ENCODE results near the gene ESPL1. TPM values are rescaled to one million over a fixed set of nuclear protein-coding genes. Genes with fewer than 3 reads are reported as not detected.
"Not testable (repeated sequence)": the region's sequence is repeated elsewhere in the genome, so short reads cannot be mapped to it uniquely, and the experiment has no call there.

Gene ESPL1
- total RNA-seq, 2 experiments from 2014 or later, result 107 to 125 TPM

DNA sequence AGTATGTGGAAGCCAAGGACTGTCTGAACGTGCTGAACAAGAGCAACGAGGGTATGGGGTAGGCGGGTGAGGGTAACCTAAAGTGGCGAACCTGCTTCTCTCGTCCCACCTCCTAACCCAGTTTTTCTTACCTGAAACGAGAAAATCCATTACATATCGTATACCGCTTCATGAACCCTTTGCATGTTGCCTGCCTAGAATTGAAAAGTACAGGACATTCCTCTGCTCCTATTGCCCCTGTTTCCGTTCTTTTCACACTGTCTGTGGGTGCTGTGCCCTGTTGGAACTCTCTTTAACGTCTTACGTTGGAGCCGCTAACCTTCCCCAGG is 27.8 kb downstream of the ESPL1 start:
- no peaks in the 10 kb centered on the region for H3K27me3 Mint-ChIP-seq
- peaks cover 55% of the 10 kb centered on the region for H3K36me3 Mint-ChIP-seq (ENCODE audit: low read depth)
- peak overlapping the region; percentile 91 for H3K27ac Mint-ChIP-seq
- peaks cover 56% of the 10 kb centered on the region for H3K4me1 Mint-ChIP-seq
- no peak for DNase-seq
- H3K9me3 Mint-ChIP-seq, result no peaks in the 10 kb centered on the region
- peak overlapping the region; percentile 97 for H3K4me3 Mint-ChIP-seq
- CTCF ChIA-PET, result interaction anchor here (0.5 to 1.8 kb wide), 12 partner anchors 10 to 116 kb away, joined by 3 to 20 read pairs (median 5); partner anchors contain the start of gene AAAS
- POLR2A ChIA-PET, result interaction anchor here (0.5 to 1.1 kb wide), 5 partner anchors 12 to 213 kb away, joined by 3 to 8 read pairs (median 3); partner anchors contain the start of gene AAAS

DNA sequence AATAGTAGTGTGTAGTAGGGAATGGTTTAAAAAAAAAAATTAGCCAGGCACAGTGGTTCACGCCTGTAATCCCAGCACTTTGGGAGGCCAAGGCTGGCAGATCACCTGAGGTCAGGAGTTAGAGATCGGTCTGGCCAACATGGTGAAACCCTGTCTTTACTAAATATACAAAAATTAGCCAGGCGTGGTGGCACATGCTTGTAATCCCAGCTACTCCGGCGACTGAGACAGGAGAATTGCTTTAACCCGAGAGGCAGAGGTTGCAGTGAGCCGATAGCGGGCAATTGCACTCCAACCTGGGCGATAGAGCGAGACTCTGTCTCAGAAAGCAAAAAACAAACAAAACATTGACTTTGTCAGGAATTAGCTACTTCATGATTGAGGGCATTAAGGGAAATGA is 29.0 kb downstream of the ESPL1 start:
- peaks cover 67% of the 10 kb centered on the region for H3K4me1 Mint-ChIP-seq
- H3K27ac Mint-ChIP-seq, result not testable (repeated sequence)
- peak overlapping the region; percentile 97 for H3K4me3 Mint-ChIP-seq

DNA sequence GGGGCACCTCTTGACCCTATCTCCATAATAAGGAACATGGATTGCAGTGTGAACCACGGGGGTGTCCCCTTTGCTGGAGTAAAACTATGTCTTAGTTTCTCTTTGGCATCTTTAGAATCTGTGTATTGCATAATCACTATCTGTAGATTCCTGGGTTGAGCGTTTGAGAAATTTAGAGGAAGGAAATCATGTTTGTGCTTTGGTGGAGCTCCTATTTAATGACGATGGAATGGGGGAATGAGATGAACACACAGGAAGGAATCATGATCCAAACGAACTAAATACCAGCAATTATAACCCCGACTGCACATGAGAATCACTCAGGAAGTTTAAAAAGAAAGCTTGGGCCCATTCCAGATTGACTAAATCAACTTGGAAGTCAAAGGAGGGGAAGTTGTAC is 30.1 kb downstream of the ESPL1 start:
- H3K4me3 Mint-ChIP-seq, result no peak overlapping the region
- POLR2A ChIA-PET, result interaction anchor here (1.5 kb wide), 1 partner anchor 23 kb away, joined by 4 read pairs; the partner anchor contains the start of gene AAAS
- no peaks in the 10 kb centered on the region for H3K27me3 Mint-ChIP-seq
- no peak for DNase-seq
- H3K36me3 Mint-ChIP-seq (ENCODE audit: low read depth), result peaks cover 50% of the 10 kb centered on the region
- H3K27ac Mint-ChIP-seq, result no peak overlapping the region
- CTCF ChIA-PET, result interaction anchor here (0.6 to 2.9 kb wide), 10 partner anchors 10 to 232 kb away, joined by 3 to 30 read pairs (median 3); partner anchors contain the start of gene AAAS
- peaks cover 75% of the 10 kb centered on the region for H3K4me1 Mint-ChIP-seq
- H3K9me3 Mint-ChIP-seq, result no peaks in the 10 kb centered on the region

More for the DNA sequence above, 29.0 kb downstream of the ESPL1 start:
- CTCF ChIA-PET, result interaction anchor here (0.9 to 2.9 kb wide), 6 partner anchors 24 to 231 kb away, joined by 3 to 30 read pairs (median 4); partner anchors contain the start of gene AAAS
- POLR2A ChIA-PET, result interaction anchor here (0.5 kb wide), 1 partner anchor 44 kb away, joined by 3 read pairs; no protein-coding TSS in a partner anchor
- peaks cover 51% of the 10 kb centered on the region for H3K36me3 Mint-ChIP-seq (ENCODE audit: low read depth)
- not testable (repeated sequence) for H3K27me3 Mint-ChIP-seq, H3K9me3 Mint-ChIP-seq, DNase-seq

DNA sequence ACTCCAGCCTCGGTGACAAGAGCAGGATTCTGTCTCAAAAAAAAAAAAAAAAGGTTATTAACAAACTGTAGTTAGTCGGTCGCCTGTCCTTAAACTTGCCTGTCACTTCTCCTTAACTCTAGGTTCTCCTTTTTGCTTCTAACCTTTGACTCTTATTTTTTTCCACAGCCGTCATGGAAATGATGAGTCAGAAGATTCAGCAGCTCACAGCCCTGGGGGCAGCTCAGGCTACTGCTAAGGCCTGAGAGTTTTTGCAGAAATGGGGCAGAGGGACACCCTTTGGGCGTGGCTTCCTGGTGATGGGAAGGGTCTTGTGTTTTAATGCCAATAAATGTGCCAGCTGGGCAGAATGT is 31.0 kb downstream of the ESPL1 start:
- DNase-seq, result peak; percentile 53

DNA sequence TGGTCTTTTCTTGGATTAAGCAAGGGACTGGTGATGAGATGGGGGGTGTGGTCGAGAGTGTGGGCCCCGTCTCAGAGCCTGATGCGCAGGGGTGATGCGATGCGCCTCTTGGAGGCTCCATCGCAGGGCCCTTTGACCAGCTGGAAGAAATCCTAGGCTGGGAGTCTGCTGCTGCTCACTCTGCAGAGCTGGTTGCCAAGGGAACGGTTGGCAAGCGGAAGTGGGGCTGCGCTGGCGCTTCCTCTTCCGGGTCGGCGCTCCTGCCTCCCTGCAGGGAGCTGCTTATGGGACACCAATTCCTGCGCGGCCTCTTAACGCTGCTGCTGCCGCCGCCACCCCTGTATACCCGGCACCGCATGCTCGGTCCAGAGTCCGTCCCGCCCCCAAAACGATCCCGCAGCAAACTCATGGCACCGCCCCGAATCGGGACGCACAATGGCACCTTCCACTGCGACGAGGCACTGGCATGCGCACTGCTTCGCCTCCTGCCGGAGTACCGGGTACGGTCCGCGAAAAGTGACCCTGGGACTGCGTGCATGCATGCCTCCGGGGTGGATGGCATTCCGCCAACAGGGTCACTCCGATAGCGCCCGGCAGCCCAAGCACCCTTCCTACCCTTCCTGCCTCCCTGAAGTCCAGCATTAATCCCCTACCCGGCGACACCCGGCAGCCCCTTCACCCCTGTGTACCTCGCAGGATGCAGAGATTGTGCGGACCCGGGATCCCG is 31.5 kb downstream of the ESPL1 start, which contains the start of gene MYG1:
Gene MYG1 (plus strand): TSS at position 242 of the 727 bp plus-strand sequence. CDS start 43 bp downstream, at position 285.
- CTCF ChIA-PET, result interaction anchor here (0.7 to 2.9 kb wide), 11 partner anchors 9 to 104 kb away, joined by 3 to 30 read pairs (median 3); partner anchors contain the start of genes AAAS and ESPL1

More for the DNA sequence above, 31.0 kb downstream of the ESPL1 start:
- Mint-ChIP-seq H3K36me3 (ENCODE audit: low read depth) (peaks cover 44% of the 10 kb centered on the region), H3K4me3 (peak overlapping the region; percentile 89), H3K27ac (peak overlapping the region; percentile 86), H3K4me1 (peaks cover 73% of the 10 kb centered on the region), H3K9me3 (no peaks in the 10 kb centered on the region), H3K27me3 (no peaks in the 10 kb centered on the region)
- ChIA-PET POLR2A (interaction anchor here (1.5 kb wide), 1 partner anchor 22 kb away, joined by 4 read pairs; the partner anchor contains the start of gene AAAS), CTCF (interaction anchor here (0.7 to 2.9 kb wide), 12 partner anchors 8 to 104 kb away, joined by 3 to 30 read pairs (median 3); partner anchors contain the start of genes AAAS and ESPL1)

DNA sequence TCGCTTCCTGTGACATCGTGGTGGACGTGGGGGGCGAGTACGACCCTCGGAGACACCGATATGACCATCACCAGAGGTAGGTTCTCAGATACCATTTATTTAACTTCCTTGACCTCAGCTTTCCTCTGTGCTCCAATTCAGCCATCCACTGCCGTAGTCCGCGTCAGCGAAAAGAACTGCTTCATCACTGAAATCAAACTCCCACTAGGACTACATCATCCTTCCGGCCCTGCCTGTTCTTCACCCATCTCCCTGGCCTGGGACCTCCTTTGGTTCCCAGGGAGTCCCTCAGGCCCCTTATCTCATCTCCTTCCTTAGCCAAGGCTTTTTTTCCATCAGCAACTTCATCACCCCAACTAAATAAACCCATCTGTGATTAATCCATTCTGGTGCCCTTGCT is 32.1 kb downstream of the ESPL1 start:
- Mint-ChIP-seq H3K27ac (peak overlapping the region; percentile 86), H3K4me1 (peaks cover 63% of the 10 kb centered on the region), H3K4me3 (peak overlapping the region; percentile 89), H3K27me3 (no peaks in the 10 kb centered on the region), H3K9me3 (no peaks in the 10 kb centered on the region), H3K36me3 (ENCODE audit: low read depth) (peaks cover 38% of the 10 kb centered on the region)
- CTCF ChIA-PET, result interaction anchor here (0.7 to 3.2 kb wide), 3 partner anchors 21 to 53 kb away, joined by 3 to 30 read pairs (median 16); partner anchors contain the start of gene AAAS
- POLR2A ChIA-PET, result interaction anchor here (0.6 kb wide), 1 partner anchor 122 kb away, joined by 3 read pairs; no protein-coding TSS in a partner anchor
- DNase-seq, result no peak

More for the DNA sequence above, 31.5 kb downstream of the ESPL1 start, which contains the start of gene MYG1:
- H3K9me3 Mint-ChIP-seq, result no peaks in the 10 kb centered on the region
- peak within 1 kb of the TSS; percentile 86 for H3K27ac Mint-ChIP-seq
- DNase-seq, result peak; percentile 90
- H3K4me3 Mint-ChIP-seq, result peak within 1 kb of the TSS; percentile 89
- peaks cover 68% of the 10 kb centered on the region for H3K4me1 Mint-ChIP-seq
- no peaks in the 10 kb centered on the region for H3K27me3 Mint-ChIP-seq
- POLR2A ChIA-PET, result interaction anchor here (0.6 kb wide), 1 partner anchor 122 kb away, joined by 3 read pairs; no protein-coding TSS in a partner anchor
- H3K36me3 Mint-ChIP-seq (ENCODE audit: low read depth), result peaks cover 39% of the 10 kb centered on the region

DNA sequence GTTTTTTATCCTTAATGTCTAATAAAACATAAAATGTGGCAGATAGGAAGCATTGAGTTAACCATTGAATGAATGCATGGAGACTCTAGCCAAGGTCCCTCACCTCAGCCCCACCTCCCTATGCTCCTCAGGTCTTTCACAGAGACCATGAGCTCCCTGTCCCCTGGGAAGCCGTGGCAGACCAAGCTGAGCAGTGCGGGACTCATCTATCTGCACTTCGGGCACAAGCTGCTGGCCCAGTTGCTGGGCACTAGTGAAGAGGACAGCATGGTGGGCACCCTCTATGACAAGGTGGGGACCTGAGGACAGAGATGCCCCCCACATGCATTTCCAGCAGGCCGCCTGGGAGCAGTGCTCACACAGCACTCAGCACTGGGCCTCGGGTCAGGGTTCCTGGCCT is 34.8 kb downstream of the ESPL1 start:
- H3K4me3 Mint-ChIP-seq, result no peak overlapping the region
- H3K4me1 Mint-ChIP-seq, result peaks cover 40% of the 10 kb centered on the region
- H3K36me3 Mint-ChIP-seq (ENCODE audit: low read depth), result peaks cover 38% of the 10 kb centered on the region
- CTCF ChIA-PET, result interaction anchor here (0.7 to 3.2 kb wide), 6 partner anchors 8 to 18 kb away, joined by 3 to 16 read pairs (median 4); partner anchors contain the start of genes AAAS and PFDN5
- no peak for DNase-seq
- H3K27ac Mint-ChIP-seq, result no peak overlapping the region
- no peaks in the 10 kb centered on the region for H3K27me3 Mint-ChIP-seq
- POLR2A ChIA-PET, result no interaction called here
- no peaks in the 10 kb centered on the region for H3K9me3 Mint-ChIP-seq

DNA sequence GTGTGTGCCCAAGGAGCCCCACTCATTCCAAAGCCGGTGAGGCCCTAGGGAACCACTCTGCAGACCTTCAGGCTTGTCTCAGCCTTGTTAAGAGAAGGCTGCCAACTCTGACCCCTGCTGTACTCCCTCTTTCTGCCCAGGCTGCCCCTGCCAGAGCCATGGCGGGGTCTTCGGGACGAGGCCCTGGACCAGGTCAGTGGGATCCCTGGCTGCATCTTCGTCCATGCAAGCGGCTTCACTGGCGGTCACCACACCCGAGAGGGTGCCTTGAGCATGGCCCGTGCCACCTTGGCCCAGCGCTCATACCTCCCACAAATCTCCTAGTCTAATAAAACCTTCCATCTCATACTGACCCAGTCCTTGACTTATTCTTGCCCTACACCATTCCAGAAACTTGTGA is 38.7 kb downstream of the ESPL1 start:
- Mint-ChIP-seq H3K27me3 (no peaks in the 10 kb centered on the region), H3K4me3 (no peak overlapping the region), H3K4me1 (peaks cover 10% of the 10 kb centered on the region), H3K27ac (no peak overlapping the region), H3K36me3 (ENCODE audit: low read depth) (peaks cover 29% of the 10 kb centered on the region), H3K9me3 (no peaks in the 10 kb centered on the region)
- ChIA-PET CTCF (interaction anchor here (0.7 to 2.5 kb wide), 2 partner anchors 12 to 15 kb away, joined by 3 to 11 read pairs; partner anchors contain the start of genes AAAS and PFDN5), POLR2A (no interaction called here)
- DNase-seq, result no peak

DNA sequence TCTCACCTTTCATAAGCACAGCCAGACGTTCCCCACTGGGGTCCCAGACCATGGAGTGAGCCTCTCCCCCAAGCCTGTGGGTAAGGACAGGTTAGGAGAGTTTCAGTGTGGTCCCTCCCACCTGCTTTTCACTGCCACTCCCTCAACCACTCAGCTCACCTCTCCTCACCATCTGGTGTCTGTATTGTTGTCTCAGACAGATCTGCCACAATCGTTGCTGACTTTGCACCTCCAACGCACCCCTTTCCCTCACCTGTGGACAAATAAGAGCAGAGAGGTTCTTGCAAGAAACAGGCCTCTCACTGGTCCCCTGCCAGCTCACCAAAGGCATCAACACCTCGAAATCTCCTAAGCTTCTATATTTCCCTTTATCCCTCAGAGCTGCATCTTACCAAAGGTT is 40.2 kb downstream of the ESPL1 start:
- DNase-seq, result no peak
- CTCF ChIA-PET, result interaction anchor here (0.8 to 5.3 kb wide), 6 partner anchors 9 to 148 kb away, joined by 3 to 40 read pairs (median 4); partner anchors contain the start of genes AAAS and MYG1
- H3K27me3 Mint-ChIP-seq, result no peaks in the 10 kb centered on the region
- POLR2A ChIA-PET, result interaction anchor here (0.6 kb wide), 1 partner anchor 13 kb away, joined by 4 read pairs; the partner anchor contains the start of gene PFDN5
- peaks cover 24% of the 10 kb centered on the region for H3K36me3 Mint-ChIP-seq (ENCODE audit: low read depth)
- H3K9me3 Mint-ChIP-seq, result no peaks in the 10 kb centered on the region
- no peaks in the 10 kb centered on the region for H3K4me1 Mint-ChIP-seq
- no peak overlapping the region for H3K27ac Mint-ChIP-seq
- H3K4me3 Mint-ChIP-seq, result no peak overlapping the region

DNA sequence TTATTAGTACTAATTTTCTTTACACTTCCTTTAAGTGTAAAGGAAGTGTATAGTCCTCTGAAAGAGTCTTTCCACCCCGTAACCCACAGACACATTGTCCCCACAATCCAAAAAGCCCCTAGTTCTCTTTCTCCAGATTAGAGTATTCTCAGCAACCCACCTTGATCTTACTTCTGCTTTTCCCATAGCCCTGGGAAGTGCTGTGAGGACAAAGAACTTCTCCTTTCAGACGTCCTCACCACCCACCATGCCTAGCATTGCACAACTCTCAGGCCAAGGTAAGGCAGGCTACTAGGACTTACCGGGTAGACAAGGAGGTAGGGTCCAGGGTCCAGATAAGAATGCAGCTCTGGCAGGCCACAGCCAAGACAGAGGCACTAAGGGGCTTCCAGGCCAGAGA is 45.9 kb downstream of the ESPL1 start:
- Mint-ChIP-seq H3K4me3 (no peak overlapping the region), H3K9me3 (no peaks in the 10 kb centered on the region), H3K27me3 (no peaks in the 10 kb centered on the region), H3K4me1 (peaks cover 6% of the 10 kb centered on the region), H3K36me3 (ENCODE audit: low read depth) (peaks cover 37% of the 10 kb centered on the region), H3K27ac (peak overlapping the region; percentile 27)
- ChIA-PET CTCF (interaction anchor here (0.8 kb wide), 1 partner anchor 12 kb away, joined by 4 read pairs; no protein-coding TSS in a partner anchor), POLR2A (no interaction called here)
- no peak for DNase-seq

DNA sequence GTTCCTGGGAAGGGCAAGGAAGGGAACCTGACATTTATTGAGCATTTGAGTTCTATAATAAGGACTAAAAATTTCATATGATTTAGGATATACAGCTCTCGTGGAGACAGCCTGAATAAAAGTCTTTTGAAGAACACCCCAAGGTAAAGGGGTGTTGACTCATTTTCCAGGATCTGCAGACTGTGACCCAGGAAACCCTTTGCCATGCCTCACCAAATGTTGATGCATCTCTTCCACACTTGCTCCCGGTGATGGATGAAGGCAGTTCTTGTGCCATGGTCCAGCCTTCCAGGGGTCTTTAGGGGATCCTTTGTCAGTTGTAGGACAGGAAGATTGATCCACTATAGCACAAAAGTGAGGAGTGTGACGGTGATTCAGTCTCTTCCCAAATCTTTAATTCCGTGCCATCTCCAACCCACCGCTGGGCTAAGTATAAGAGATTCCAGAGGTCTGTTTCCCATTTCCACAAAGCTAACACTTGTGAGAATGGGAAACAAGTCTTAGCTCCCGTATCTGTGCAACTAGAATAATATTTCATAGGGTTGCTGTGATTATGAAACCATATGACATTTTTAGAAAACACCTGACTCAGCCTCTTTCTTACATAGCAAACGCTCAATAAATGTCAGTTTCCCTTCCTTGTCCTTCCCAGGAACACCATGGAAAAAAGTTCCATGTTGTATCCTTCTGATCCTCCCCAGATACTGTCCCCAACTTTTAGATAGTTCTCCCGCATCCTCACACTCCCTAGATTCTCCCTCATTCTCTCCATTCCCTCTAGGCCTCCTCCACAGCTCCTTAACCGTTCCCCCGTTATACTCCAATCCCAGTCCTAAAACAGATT is 52.5 kb downstream of the ESPL1 start:
- ChIA-PET POLR2A (interaction anchor here (0.7 to 1.6 kb wide), 6 partner anchors 22 to 315 kb away, joined by 3 to 8 read pairs (median 4); partner anchors contain the start of genes PFDN5 and SP1), CTCF (interaction anchor here (0.5 to 7.1 kb wide), 79 partner anchors 8 to 1252 kb away, joined by 3 to 94 read pairs (median 4); partner anchors contain the start of genes AMHR2, ATP5MC2, ESPL1 and ITGB7)
- Mint-ChIP-seq H3K27me3 (no peaks in the 10 kb centered on the region), H3K4me3 (peak overlapping the region; percentile 85), H3K36me3 (ENCODE audit: low read depth) (peaks cover 14% of the 10 kb centered on the region), H3K27ac (peak overlapping the region; percentile 93), H3K4me1 (peaks cover 46% of the 10 kb centered on the region), H3K9me3 (no peaks in the 10 kb centered on the region)
- no peak for DNase-seq
